T-cell (primary cell): ENCODE results near the gene CHEK1. TPM values are rescaled to one million over a fixed set of nuclear protein-coding genes. Genes with fewer than 3 reads are reported as not detected.

Experiments used
- ATAC-seq, 4 experiments: fragments of 200-7000 bp in 3 of 4; fragments of 150-1000 bp in 1 of 4; cut with Tn5 transposase; replicated peaks in 1 of 4; 1 replicate in 3 of 4; 2 replicates in 1 of 4; pipeline ENCODE4 v1.10.0; 2021; ENCODE audit warnings: moderate library complexity in 3 of 4, mild to moderate bottlenecking in 2 of 4, moderate number of reproducible peaks in 1 of 4
- CTCF ChIA-PET, 2 donors: fragments of 300-600 bp; sonication (Branson Sonifier 250); formaldehyde crosslinking; loops; one replicate each; lab custom pipeline; 2022; ENCODE audit warnings: antibody characterized with exemption in 2 of 2; lab: Charles Lee
- POLR2A ChIA-PET, 2 donors: fragments of 300-600 bp; sonication (Branson Sonifier 250); formaldehyde crosslinking; loops; one replicate each; lab custom pipeline; 2022; ENCODE audit warnings: antibody characterized with exemption in 2 of 2; lab: Charles Lee
- DNase-seq, 35 experiments: peaks; one replicate each; pipeline versions ENCODE4 v3.0.0 to v3.0.0-alpha.2; 2013 to 2023
- H3K27ac ChIP-seq: one replicate; pipeline ENCODE4 v1.5.1; 2013; ENCODE audit warnings: low read length
- H3K27me3 ChIP-seq, 2 experiments: replicated peaks in 1 of 2; 1 replicate in 1 of 2; 2 replicates in 1 of 2; pipeline versions ENCODE4 v1.6.1 to v1.7.0; 2013; ENCODE audit warnings: low read length in 1 of 2, mixed read lengths in 1 of 2; ENCODE audit not compliant: control insufficient read depth in 2 of 2, insufficient read depth in 2 of 2; ENCODE audit errors: extremely low read depth in 1 of 2
- H3K36me3 ChIP-seq, 2 donors: 1 replicate in 1 of 2; 2 replicates in 1 of 2; pipeline versions ENCODE4 v1.6.1 to v1.7.0; 2013; ENCODE audit warnings: low read length in 1 of 2; ENCODE audit not compliant: control insufficient read depth in 2 of 2, insufficient read depth in 1 of 2; ENCODE audit errors: extremely low read depth in 1 of 2
- H3K4me1 ChIP-seq, 2 experiments: 1 replicate in 1 of 2; 2 replicates in 1 of 2; pipeline versions ENCODE4 v1.6.1 to v1.7.0; 2013; ENCODE audit warnings: low read length in 2 of 2, mixed read lengths in 1 of 2; ENCODE audit not compliant: insufficient read depth in 2 of 2, control insufficient read depth in 1 of 2; ENCODE audit errors: extremely low read depth in 1 of 2
- H3K4me3 ChIP-seq, 2 donors: 1 replicate in 1 of 2; 2 replicates in 1 of 2; pipeline versions ENCODE4 v1.5.1 to v1.7.0; 2013; ENCODE audit warnings: mild to moderate bottlenecking in 2 of 2, low read length in 1 of 2, moderate library complexity in 1 of 2; ENCODE audit not compliant: control insufficient read depth in 1 of 2; ENCODE audit errors: extremely low read depth in 1 of 2
- H3K9me3 ChIP-seq: 2 replicates; pipeline ENCODE4 v1.7.0; 2013
- H3K27ac Mint-ChIP-seq, 2 donors: one replicate each; pipeline ENCODE4 v1.8.0; 2020 to 2021; ENCODE audit warnings: mild to moderate bottlenecking in 2 of 2, mixed read lengths in 2 of 2
- H3K27me3 Mint-ChIP-seq, 2 donors: one replicate each; pipeline ENCODE4 v1.8.0; 2021 to 2022; ENCODE audit warnings: mixed read lengths in 2 of 2
- H3K36me3 Mint-ChIP-seq: one replicate; pipeline ENCODE4 v1.8.0; 2021; ENCODE audit warnings: mixed read lengths
- H3K4me1 Mint-ChIP-seq, 3 donors: one replicate each; pipeline ENCODE4 v1.8.0; 2020 to 2022; ENCODE audit warnings: mixed read lengths in 3 of 3, mild to moderate bottlenecking in 1 of 3
- H3K4me3 Mint-ChIP-seq, 3 donors: one replicate each; pipeline ENCODE4 v1.8.0; 2020 to 2022; ENCODE audit warnings: mild to moderate bottlenecking in 3 of 3, mixed read lengths in 3 of 3, moderate library complexity in 3 of 3
- H3K9me3 Mint-ChIP-seq, 3 donors: one replicate each; pipeline ENCODE4 v1.8.0; 2020 to 2022; ENCODE audit warnings: mixed read lengths in 3 of 3
- WGBS: methylation state at CpG from one replicate; pipeline ENCODE4 v1.1.5; 2013; ENCODE audit warnings: missing lambda C conversion rate; ENCODE audit not compliant: insufficient coverage; 5-methylcytosine and 5-hydroxymethylcytosine counted together
- total RNA-seq, 35 experiments: library from RNA in 6 of 35; stranded (reverse) in 6 of 35; fragments of 120-200 nt in 1 of 35; gene quantifications; one replicate each; pipeline versions ENCODE4 v1.2.1 to v1.2.4 and lab custom pipeline; 2013 to 2026

Gene CHEK1
- total RNA-seq, 5 donors from 2014 or later (not counting 1 experiment from before 2014, with no cell fraction given) = 2.2 to 7.5 (median 3.2) TPM

- Mint-ChIP-seq H3K9me3 (no peaks in the 10 kb centered on the region), H3K27ac (peak overlapping the region in 1 of 2 donors; percentile 28), H3K4me3 (no peak overlapping the region), H3K27me3 (no peaks in the 10 kb centered on the region), H3K36me3 (peaks cover 24% of the 10 kb centered on the region), H3K4me1 (peaks cover 4 to 8% (median 6%) of the 10 kb centered on the region in 3 donors)
- ChIA-PET CTCF (no interaction called here), POLR2A (interaction anchor here in 1 of 2 donors (0.5 kb wide), 1 partner anchor 17 kb away, joined by 3 read pairs; no protein-coding TSS in a partner anchor)
- H3K36me3 ChIP-seq = peaks cover 8 to 26% of the 10 kb centered on the region in 2 donors
- H3K27ac ChIP-seq = no peak overlapping the region
- no peak for ATAC-seq
- no peak overlapping the region for H3K4me3 ChIP-seq
- peaks cover 3 to 6% of the 10 kb centered on the region in 2 experiments for H3K4me1 ChIP-seq
- H3K9me3 ChIP-seq = no peaks in the 10 kb centered on the region
- H3K27me3 ChIP-seq = no peaks in the 10 kb centered on the region
- DNase-seq = no peak
- no CpG with 5 or more reads among the region's 3 CpGs for WGBS
Measured at GRCh38 chr11:125586623-125587022, 38.3 kb upstream of the CHEK1 start.

- no peak for DNase-seq
- Histone ChIP-seq H3K9me3 (no peaks in the 10 kb centered on the region), H3K36me3 (peaks cover 5 to 17% of the 10 kb centered on the region in 2 donors), H3K4me3 (no peak overlapping the region), H3K4me1 (peaks cover 7 to 9% of the 10 kb centered on the region in 2 experiments), H3K27me3 (no peaks in the 10 kb centered on the region), H3K27ac (no peak overlapping the region)
- H3K9me3 Mint-ChIP-seq = no peaks in the 10 kb centered on the region
- H3K4me3 Mint-ChIP-seq = no peak overlapping the region
- peaks cover 23% of the 10 kb centered on the region for H3K36me3 Mint-ChIP-seq
- 100% methylated on average over 1 of the region's 1 CpG for WGBS
- peaks cover 9 to 14% (median 14%) of the 10 kb centered on the region in 3 donors for H3K4me1 Mint-ChIP-seq
- POLR2A ChIA-PET = no interaction called here
- H3K27me3 Mint-ChIP-seq = no peaks in the 10 kb centered on the region
- no peak for ATAC-seq
- CTCF ChIA-PET = interaction anchor here in 1 of 2 donors (0.5 kb wide), 1 partner anchor 245 kb away, joined by 3 read pairs; no protein-coding TSS in a partner anchor
- no peak overlapping the region for H3K27ac Mint-ChIP-seq
Measured at GRCh38 chr11:125587480-125587879, 37.5 kb upstream of the CHEK1 start.

- Histone ChIP-seq H3K27ac (no peak overlapping the region), H3K27me3 (no peaks in the 10 kb centered on the region), H3K9me3 (no peaks in the 10 kb centered on the region), H3K4me3 (no peak overlapping the region), H3K4me1 (peaks cover 12 to 15% of the 10 kb centered on the region in 2 experiments), H3K36me3 (peaks cover 5 to 10% of the 10 kb centered on the region in 2 donors)
- peak overlapping the region in 1 of 2 donors; percentile 71 for H3K27ac Mint-ChIP-seq
- H3K36me3 Mint-ChIP-seq = peaks cover 14% of the 10 kb centered on the region
- H3K4me3 Mint-ChIP-seq = no peak overlapping the region
- ChIA-PET CTCF (no interaction called here), POLR2A (no interaction called here)
- no peaks in the 10 kb centered on the region for H3K9me3 Mint-ChIP-seq
- DNase-seq = no peak
- H3K4me1 Mint-ChIP-seq = peaks cover 14 to 24% (median 23%) of the 10 kb centered on the region in 3 donors
- no peaks in the 10 kb centered on the region for H3K27me3 Mint-ChIP-seq
- ATAC-seq = no peak
- WGBS = no CpG with 5 or more reads among the region's 3 CpGs
Measured at GRCh38 chr11:125588505-125588904, 36.5 kb upstream of the CHEK1 start.

- peak overlapping the region; percentile 90 to 95 (median 91) for H3K4me3 Mint-ChIP-seq
- peaks cover 9% of the 10 kb centered on the region for H3K36me3 Mint-ChIP-seq
- ATAC-seq (peak; percentile 14 to 21 (median 16)), DNase-seq (peak in 14 of 35 experiments; percentile 1 to 46 (median 22))
- H3K4me1 ChIP-seq = peaks cover 15 to 17% of the 10 kb centered on the region in 2 experiments
- no peaks in the 10 kb centered on the region for H3K9me3 Mint-ChIP-seq
- POLR2A ChIA-PET = interaction anchor here (0.6 to 2.4 kb wide), 8 partner anchors 9 to 677 kb away, joined by 3 to 14 read pairs (median 3); partner anchors contain the start of genes EI24 (in 1 of the 2), FOXRED1 (in 1 of the 2) and SRPRA (in 1 of the 2)
- peak overlapping the region; percentile 74 to 80 for H3K4me3 ChIP-seq
- 3% methylated on average over 22 of the region's 30 CpGs for WGBS
- H3K27ac ChIP-seq = peak overlapping the region; percentile 96
- no peaks in the 10 kb centered on the region for H3K27me3 ChIP-seq
- H3K27me3 Mint-ChIP-seq = no peaks in the 10 kb centered on the region
- H3K4me1 Mint-ChIP-seq = peaks cover 44 to 57% (median 54%) of the 10 kb centered on the region in 3 donors
- no peaks in the 10 kb centered on the region for H3K9me3 ChIP-seq
- H3K36me3 ChIP-seq = peaks cover 0 to 3% of the 10 kb centered on the region in 2 donors
- CTCF ChIA-PET = interaction anchor here in 1 of 2 donors (0.6 to 2.4 kb wide), 3 partner anchors 23 to 38 kb away, joined by 3 to 33 read pairs (median 14); partner anchors contain the start of genes CHEK1 and EI24
- H3K27ac Mint-ChIP-seq = peak overlapping the region; percentile 98 to 99
Measured at GRCh38 chr11:125591649-125592304, 33.2 kb upstream of the CHEK1 start.

- H3K36me3 ChIP-seq = peaks cover 0 to 10% of the 10 kb centered on the region in 2 donors
- Mint-ChIP-seq H3K4me1 (peaks cover 48 to 60% (median 59%) of the 10 kb centered on the region in 3 donors), H3K36me3 (peaks cover 14% of the 10 kb centered on the region), H3K27ac (peak within 1 kb of the TSS; percentile 98 to 99), H3K27me3 (no peaks in the 10 kb centered on the region), H3K9me3 (no peaks in the 10 kb centered on the region), H3K4me3 (peak within 1 kb of the TSS; percentile 90 to 95 (median 91))
- ChIA-PET POLR2A (interaction anchor here (0.5 to 2.4 kb wide), 7 partner anchors 10 to 678 kb away, joined by 3 to 14 read pairs (median 3); partner anchors contain the start of genes CHEK1 (in 1 of the 2) and EI24 (in 1 of the 2)), CTCF (interaction anchor here in 1 of 2 donors (0.7 to 2.4 kb wide), 4 partner anchors 23 to 716 kb away, joined by 3 to 33 read pairs (median 8); partner anchors contain the start of genes CHEK1 and EI24)
- 0% methylated on average over 52 of the region's 55 CpGs for WGBS
- peak within 1 kb of the TSS; percentile 74 to 90 for H3K4me3 ChIP-seq
- ATAC-seq (peak; percentile 93 to 97 (median 95)), DNase-seq (peak; percentile 95 to 99 (median 98))
- H3K27me3 ChIP-seq = no peaks in the 10 kb centered on the region
- H3K9me3 ChIP-seq = no peaks in the 10 kb centered on the region
- H3K27ac ChIP-seq = peak within 1 kb of the TSS; percentile 96
- H3K4me1 ChIP-seq = peaks cover 15 to 17% of the 10 kb centered on the region in 2 experiments
Measured at GRCh38 chr11:125592305-125593113, 32.5 kb upstream of the CHEK1 start, which contains the start of gene STT3A. Gene STT3A (plus strand): TSS chr11:125592852. CDS start chr11:125595916, 3,064 bp downstream.
